HepG2 (cell line): ENCODE data around the gene CPT1B. TPM values are rescaled to one million over a fixed set of nuclear protein-coding genes. Genes with fewer than 3 reads are reported as not detected.

Experiments used
- ASH2L ChIP-seq: fragments of 300-600, 200-600 bp; sonication (generic); IDR thresholded peaks from 2 replicates; pipeline ENCODE4 v1.7.0; 2017; ENCODE audit warnings: low read depth, mild to moderate bottlenecking, moderate library complexity, mixed read lengths, low read length; ENCODE audit not compliant: insufficient read length
- ETV5 ChIP-seq: IDR thresholded peaks from 2 replicates; pipeline ENCODE4 v1.6.1; 2018; ENCODE audit warnings: missing biosample characterization, missing genetic modification reagents, inconsistent platforms, borderline replicate concordance
- HNRNPK ChIP-seq: fragments of 200-400 bp; formaldehyde crosslinking; IDR thresholded peaks from 2 replicates; pipeline ENCODE4 v1.6.1; 2018; ENCODE audit warnings: low read length, low read depth, moderate library complexity, mild to moderate bottlenecking; ENCODE audit not compliant: poor library complexity, severe bottlenecking
- NFKBIZ ChIP-seq: IDR thresholded peaks from 2 replicates; pipeline ENCODE4 v1.6.1; 2018; ENCODE audit warnings: missing genetic modification reagents, missing compliant biosample characterization
- NR2F1 ChIP-seq, 2 experiments: fragments of 450-650 bp in 1 of 2; formaldehyde crosslinking in 1 of 2; IDR thresholded peaks; 2 replicates each; pipeline versions ENCODE4 v1.5.0 to v1.6.1; 2016 to 2020; ENCODE audit warnings: mild to moderate bottlenecking in 1 of 2, missing compliant biosample characterization in 1 of 2, missing genetic modification reagents in 1 of 2, moderate library complexity in 1 of 2
- SIX4 ChIP-seq: sonication (generic); formaldehyde crosslinking; IDR thresholded peaks from 2 replicates; pipeline ENCODE4 v1.4.0; 2020; ENCODE audit warnings: missing genetic modification reagents
- TGIF2 ChIP-seq: IDR thresholded peaks from 2 replicates; pipeline ENCODE4 v1.6.1; 2016; ENCODE audit warnings: control low read depth, missing compliant biosample characterization
- ZNF773 ChIP-seq: sonication (generic); formaldehyde crosslinking; IDR thresholded peaks from 2 replicates; pipeline ENCODE4 v1.4.0; 2020; ENCODE audit warnings: missing genetic modification reagents, borderline replicate concordance
- polyA plus RNA-seq, 8 experiments: library from polyadenylated mRNA; depleted of rRNA in 3 of 8; stranded (reverse) in 7 of 8; unstranded in 1 of 8; fragments of >200 nt; fragmentation: Illumina TruSeq in 4 of 8; extraction: Trizol in 4 of 8; gene quantifications; 2 replicates each; pipeline versions ENCODE4 v1.2.1 to v1.2.3, GENCODE V29; 2011 to 2016; ENCODE audit warnings: low read depth in 4 of 8, missing spikeins in 1 of 8, mixed read lengths in 1 of 8; ENCODE audit not compliant: insufficient read depth in 1 of 8
- total RNA-seq, 5 experiments: library from RNA; depleted of rRNA; stranded (reverse); fragments of >200 nt; fragmentation: Illumina TruSeq; extraction: Trizol; gene quantifications; 2 replicates each; pipeline ENCODE4 v1.2.3, GENCODE V29; 2016; ENCODE audit warnings: low read depth in 1 of 5
- TF ChIP-seq, protein P1 (sequence below): IDR thresholded peaks from 2 replicates; pipeline ENCODE4 v1.6.1; 2016; ENCODE audit warnings: low read depth, missing genetic modification reagents, missing compliant biosample characterization
- TF ChIP-seq, protein P2 (sequence below), 2 experiments: fragments of 450-650 bp in 1 of 2; sonication (generic) in 1 of 2; formaldehyde crosslinking in 1 of 2; IDR thresholded peaks; 2 replicates each; pipeline versions ENCODE4 v1.6.1 to v1.8.0; 2016 to 2022; ENCODE audit warnings: antibody characterized with exemption in 1 of 2, mild to moderate bottlenecking in 1 of 2, missing genetic modification reagents in 1 of 2
- TF ChIP-seq, protein P3 (sequence below): sonication (generic); formaldehyde crosslinking; conservative IDR thresholded peaks from 2 replicates; pipeline ENCODE4 v1.4.0; 2020; ENCODE audit warnings: missing genetic modification reagents

The CPT1B gene
- total and polyA plus RNA-seq, 2 of the 13 experiments (the other 11 are each of a cell fraction or from before 2014, with no cell fraction given), result 9.2 to 19.5 TPM

- TF ChIP-seq, protein P1, sequence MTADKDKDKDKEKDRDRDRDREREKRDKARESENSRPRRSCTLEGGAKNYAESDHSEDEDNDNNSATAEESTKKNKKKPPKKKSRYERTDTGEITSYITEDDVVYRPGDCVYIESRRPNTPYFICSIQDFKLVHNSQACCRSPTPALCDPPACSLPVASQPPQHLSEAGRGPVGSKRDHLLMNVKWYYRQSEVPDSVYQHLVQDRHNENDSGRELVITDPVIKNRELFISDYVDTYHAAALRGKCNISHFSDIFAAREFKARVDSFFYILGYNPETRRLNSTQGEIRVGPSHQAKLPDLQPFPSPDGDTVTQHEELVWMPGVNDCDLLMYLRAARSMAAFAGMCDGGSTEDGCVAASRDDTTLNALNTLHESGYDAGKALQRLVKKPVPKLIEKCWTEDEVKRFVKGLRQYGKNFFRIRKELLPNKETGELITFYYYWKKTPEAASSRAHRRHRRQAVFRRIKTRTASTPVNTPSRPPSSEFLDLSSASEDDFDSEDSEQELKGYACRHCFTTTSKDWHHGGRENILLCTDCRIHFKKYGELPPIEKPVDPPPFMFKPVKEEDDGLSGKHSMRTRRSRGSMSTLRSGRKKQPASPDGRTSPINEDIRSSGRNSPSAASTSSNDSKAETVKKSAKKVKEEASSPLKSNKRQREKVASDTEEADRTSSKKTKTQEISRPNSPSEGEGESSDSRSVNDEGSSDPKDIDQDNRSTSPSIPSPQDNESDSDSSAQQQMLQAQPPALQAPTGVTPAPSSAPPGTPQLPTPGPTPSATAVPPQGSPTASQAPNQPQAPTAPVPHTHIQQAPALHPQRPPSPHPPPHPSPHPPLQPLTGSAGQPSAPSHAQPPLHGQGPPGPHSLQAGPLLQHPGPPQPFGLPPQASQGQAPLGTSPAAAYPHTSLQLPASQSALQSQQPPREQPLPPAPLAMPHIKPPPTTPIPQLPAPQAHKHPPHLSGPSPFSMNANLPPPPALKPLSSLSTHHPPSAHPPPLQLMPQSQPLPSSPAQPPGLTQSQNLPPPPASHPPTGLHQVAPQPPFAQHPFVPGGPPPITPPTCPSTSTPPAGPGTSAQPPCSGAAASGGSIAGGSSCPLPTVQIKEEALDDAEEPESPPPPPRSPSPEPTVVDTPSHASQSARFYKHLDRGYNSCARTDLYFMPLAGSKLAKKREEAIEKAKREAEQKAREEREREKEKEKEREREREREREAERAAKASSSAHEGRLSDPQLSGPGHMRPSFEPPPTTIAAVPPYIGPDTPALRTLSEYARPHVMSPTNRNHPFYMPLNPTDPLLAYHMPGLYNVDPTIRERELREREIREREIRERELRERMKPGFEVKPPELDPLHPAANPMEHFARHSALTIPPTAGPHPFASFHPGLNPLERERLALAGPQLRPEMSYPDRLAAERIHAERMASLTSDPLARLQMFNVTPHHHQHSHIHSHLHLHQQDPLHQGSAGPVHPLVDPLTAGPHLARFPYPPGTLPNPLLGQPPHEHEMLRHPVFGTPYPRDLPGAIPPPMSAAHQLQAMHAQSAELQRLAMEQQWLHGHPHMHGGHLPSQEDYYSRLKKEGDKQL (CRISPR knock-in tag), result peak; percentile 20; the same call in 1 of the 2 replicates
- TF ChIP-seq ASH2L (peak; percentile 45), SIX4 (CRISPR knock-in tag) (no peak), NFKBIZ (CRISPR knock-in tag) (0 out of 2 replicates have a peak, but pooled peaks have one; percentile 12), NR2F1 (CRISPR knock-in tag; IDR thresholded peaks at IDR 0.05) (peak; percentile 10 to 76; a peak in 3 of 4 replicates), HNRNPK (no peak), ETV5 (CRISPR knock-in tag) (no peak; the same call in 1 of the 2 replicates), ZNF773 (no peak), TGIF2 (CRISPR knock-in tag) (no peak)
- TF ChIP-seq, protein P2, sequence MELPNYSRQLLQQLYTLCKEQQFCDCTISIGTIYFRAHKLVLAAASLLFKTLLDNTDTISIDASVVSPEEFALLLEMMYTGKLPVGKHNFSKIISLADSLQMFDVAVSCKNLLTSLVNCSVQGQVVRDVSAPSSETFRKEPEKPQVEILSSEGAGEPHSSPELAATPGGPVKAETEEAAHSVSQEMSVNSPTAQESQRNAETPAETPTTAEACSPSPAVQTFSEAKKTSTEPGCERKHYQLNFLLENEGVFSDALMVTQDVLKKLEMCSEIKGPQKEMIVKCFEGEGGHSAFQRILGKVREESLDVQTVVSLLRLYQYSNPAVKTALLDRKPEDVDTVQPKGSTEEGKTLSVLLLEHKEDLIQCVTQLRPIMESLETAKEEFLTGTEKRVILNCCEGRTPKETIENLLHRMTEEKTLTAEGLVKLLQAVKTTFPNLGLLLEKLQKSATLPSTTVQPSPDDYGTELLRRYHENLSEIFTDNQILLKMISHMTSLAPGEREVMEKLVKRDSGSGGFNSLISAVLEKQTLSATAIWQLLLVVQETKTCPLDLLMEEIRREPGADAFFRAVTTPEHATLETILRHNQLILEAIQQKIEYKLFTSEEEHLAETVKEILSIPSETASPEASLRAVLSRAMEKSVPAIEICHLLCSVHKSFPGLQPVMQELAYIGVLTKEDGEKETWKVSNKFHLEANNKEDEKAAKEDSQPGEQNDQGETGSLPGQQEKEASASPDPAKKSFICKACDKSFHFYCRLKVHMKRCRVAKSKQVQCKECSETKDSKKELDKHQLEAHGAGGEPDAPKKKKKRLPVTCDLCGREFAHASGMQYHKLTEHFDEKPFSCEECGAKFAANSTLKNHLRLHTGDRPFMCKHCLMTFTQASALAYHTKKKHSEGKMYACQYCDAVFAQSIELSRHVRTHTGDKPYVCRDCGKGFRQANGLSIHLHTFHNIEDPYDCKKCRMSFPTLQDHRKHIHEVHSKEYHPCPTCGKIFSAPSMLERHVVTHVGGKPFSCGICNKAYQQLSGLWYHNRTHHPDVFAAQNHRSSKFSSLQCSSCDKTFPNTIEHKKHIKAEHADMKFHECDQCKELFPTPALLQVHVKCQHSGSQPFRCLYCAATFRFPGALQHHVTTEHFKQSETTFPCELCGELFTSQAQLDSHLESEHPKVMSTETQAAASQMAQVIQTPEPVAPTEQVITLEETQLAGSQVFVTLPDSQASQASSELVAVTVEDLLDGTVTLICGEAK (IDR thresholded peaks at IDR 0.05), result no peak
- TF ChIP-seq, protein P2 (CRISPR knock-in tag; IDR thresholded peaks at IDR 0.05), result no peak
- TF ChIP-seq, protein P3, sequence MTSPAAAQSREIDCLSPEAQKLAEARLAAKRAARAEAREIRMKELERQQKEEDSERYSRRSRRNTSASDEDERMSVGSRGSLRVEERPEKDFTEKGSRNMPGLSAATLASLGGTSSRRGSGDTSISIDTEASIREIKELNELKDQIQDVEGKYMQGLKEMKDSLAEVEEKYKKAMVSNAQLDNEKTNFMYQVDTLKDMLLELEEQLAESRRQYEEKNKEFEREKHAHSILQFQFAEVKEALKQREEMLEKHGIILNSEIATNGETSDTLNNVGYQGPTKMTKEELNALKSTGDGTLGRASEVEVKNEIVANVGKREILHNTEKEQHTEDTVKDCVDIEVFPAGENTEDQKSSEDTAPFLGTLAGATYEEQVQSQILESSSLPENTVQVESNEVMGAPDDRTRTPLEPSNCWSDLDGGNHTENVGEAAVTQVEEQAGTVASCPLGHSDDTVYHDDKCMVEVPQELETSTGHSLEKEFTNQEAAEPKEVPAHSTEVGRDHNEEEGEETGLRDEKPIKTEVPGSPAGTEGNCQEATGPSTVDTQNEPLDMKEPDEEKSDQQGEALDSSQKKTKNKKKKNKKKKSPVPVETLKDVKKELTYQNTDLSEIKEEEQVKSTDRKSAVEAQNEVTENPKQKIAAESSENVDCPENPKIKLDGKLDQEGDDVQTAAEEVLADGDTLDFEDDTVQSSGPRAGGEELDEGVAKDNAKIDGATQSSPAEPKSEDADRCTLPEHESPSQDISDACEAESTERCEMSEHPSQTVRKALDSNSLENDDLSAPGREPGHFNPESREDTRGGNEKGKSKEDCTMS (CRISPR knock-in tag), result no peak
Observed at GRCh38 chr22:50530580-50530876, 47.7 kb downstream of the CPT1B start (continued).
